Stimulated activated CD8-positive, alpha-beta memory T cell treated with anti-CD3 and anti-CD28 coated beads, Interleukin-7, amount 100 ng/mL, for 48 hours (primary cell): ENCODE data around the gene SPTLC3.

Experiments used
- DNase-seq, 2 donors: peaks; one replicate each; pipeline ENCODE4 v3.0.0-alpha.2; 2020; ENCODE audit warnings: low read depth in 1 of 2; ENCODE audit errors: extremely low read depth in 1 of 2

The SPTLC3 gene

DNA sequence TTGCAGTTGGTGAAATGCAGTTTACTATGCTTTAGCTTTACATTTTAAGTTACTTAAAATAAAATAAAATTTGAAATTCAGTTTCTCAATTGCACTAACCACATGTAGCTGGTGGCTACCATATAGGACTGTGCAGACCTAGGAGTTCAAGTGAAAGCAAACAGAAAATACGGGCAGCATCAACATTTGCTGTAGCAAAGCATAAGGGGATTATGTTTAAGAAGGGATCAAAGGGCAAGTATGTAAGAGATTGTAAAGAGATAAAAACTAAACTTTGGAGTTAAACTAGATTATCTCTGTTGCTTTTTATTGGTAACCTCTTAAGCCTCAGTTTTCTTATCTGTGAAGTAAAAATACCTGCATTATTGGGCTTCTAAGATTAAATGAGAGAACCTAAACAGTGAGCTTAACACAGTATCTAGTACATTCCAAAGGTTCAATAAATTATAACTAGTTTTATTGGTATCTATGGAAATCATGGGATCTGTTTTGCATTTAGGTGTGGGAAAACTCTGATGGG is 81.2 kb downstream of the SPTLC3 start:
- DNase-seq = no peak

DNA sequence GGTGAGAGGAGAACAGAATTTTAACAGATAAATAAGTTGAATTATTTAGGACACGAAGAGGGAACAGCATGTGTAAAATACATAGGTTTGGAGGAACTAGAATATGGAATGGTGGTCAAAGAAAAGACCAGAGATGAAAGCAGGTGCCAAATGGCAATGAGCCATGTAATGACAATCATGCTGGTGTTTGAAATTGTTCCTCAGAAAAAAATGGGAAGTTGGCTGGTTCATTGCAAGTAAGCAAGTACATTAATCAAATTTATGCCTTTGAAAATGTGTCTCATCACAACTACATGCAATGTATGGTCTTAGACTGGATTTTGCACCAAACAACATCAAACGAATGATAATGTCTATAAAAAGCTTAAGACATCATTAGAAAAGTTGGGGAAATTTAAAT is 83.3 kb downstream of the SPTLC3 start:
- DNase-seq = no peak

DNA sequence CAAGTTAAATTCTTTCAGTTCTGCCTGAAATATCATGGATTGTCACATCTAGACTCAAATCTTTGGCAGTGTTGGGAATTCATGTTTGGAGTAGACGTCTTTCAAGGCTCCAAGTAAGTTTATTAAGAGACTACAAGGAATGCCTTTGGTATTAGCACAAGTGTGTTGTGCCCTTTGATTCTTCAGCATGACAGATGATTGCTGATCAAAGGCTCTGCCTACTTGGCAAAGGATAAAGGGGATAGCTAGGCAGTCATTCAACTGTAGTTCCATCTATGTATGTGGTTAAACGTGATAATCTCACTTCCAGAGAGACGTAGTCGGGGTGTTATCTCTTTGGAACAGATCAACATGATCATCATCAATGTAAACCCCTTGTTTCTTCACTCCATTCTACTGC is 86.2 kb downstream of the SPTLC3 start:
- DNase-seq = no peak

DNA sequence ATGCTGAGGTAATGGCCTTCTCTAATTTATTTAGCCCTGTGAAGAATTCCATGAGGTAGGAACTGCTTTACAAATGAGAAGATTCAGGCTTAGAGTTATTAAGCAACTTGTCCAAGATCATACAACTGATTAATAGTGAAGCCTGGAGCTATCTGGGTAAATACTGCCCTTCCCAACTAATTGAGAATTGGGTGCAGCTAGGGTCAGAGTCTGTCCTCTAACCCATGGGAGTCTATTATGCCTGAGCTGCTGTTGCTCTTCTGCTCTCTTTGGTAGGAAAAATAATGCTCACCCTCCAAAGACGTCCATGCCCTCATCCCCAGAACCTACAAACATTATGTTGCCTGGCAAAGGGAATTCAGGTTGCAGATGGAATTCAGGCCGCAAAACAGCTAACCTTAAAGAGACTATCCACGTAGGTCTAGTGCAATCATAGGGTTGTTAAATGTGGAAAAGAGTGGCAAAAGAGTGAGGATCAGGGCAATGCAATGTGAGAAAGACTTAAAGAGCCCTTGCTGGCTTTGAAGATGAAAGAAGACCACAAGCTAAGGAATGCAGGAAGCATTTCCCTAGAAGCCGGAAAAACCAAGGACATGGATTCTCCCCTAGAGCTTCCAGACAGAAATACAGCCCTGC is 90.1 kb downstream of the SPTLC3 start:
- no peak for DNase-seq

DNA sequence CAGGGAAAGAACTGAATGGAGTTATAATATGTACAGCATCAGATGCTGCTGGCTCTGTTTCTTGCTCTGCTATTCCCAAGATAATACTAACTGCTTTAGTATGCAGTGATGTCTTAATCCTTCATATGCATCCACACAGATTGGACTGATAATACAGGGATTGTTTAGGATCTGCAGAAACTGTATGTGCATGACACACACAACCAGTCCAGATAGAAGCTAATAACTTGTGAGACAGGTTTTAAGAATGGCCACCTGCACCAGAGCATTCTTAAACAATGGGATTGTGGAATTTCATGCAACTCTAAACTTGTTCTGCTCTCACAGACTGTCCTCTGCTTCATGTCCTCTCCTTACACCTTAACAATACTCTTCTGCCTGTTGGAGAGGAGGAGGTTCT is 90.9 kb downstream of the SPTLC3 start:
- no peak for DNase-seq

DNA sequence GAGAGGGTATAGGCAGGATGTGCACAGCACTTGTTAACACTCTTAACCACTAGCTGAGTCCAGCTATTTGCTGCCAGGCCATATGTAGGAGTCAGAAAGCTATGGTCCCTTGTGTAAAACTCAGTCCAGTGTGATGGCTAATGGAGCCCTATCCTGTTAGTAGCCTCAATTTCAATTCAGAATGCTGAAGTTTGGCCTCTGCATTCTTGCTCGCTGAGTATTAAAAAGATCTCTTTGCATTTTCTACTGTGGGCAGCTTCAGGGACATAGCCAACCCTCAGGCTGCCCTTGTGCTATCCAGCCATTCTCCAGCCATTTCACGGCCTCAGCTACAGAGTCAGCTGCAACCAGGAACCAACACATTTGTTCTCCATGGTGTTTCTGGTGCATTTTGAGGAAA is 92.5 kb downstream of the SPTLC3 start:
- no peak for DNase-seq

DNA sequence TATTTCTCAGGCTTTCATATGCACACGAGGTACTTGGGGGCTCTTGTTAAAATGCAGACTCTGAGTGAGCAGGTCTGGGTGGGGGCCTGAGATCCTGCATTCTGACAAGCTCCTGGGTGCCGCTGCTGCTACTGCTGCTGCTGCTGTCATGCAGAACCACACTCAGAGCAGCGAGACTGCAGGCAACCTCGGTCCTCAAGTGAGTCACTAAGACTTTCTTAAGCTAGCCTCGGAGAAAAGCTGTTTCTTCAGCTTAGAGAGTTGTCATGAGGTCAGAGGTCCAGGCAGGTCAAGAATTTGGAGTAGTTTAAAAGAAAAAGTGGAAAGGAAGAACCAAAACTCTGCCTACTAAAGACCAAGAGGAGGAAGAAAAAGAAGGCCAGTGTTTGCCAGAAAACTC is 92.9 kb downstream of the SPTLC3 start:
- DNase-seq = no peak

DNA sequence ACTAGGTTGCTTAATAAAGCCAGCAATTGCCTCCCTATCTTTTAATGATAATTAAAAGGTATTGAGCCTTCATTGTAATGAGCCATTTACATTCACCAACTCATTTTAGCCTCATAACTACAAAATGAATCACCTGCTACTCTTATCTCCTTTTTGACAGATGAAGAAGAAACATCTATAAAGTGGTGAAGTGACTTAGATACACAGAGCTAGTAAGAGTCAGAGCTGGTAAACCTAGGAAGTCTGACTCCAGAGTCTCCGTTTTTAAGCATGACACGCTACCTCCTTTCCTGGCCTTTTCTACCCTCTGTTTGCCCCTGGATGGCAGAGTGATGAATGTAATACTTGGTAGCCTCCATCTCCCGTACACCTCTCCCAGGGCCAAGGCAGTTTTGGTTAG is 93.5 kb downstream of the SPTLC3 start:
- DNase-seq = no peak

DNA sequence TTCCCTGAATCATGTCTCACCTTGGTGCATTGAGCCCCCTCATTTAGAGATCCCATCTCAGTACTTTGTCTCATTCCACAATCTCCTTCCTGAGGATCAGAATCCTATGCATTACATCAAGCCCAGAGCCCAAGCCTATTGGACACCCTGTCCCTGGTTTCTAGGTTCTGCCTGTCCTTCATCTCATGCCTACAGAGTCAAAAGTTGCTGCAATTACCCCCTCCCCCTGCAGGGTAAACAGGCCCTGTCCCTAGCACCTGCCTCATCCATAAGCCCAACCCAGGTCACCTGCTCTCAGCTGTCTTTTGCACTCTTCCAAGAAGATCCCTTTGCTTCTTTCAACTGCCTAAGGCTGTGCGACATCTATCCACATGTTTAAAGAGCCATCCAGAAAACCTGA is 93.9 kb downstream of the SPTLC3 start:
- no peak for DNase-seq

DNA sequence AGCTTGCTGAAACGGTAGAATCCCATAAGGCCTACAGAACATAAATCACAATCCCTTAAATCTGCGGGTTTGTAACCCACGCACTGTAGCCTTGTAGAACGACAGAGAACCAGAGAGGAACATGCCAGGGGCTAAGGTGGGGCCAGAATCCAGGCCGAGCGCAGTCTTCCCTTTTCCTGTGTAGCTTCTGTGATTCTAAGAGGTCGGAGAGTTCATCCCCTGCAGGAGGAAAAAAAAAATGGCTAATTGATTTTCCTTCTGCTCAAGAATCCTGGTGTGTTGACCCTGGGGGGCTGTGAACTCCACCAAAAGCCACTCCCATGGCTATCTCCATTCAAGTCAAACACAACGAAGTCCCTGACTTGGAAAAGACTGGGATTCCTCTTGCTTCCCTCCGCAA is 96.3 kb downstream of the SPTLC3 start:
- DNase-seq = no peak

DNA sequence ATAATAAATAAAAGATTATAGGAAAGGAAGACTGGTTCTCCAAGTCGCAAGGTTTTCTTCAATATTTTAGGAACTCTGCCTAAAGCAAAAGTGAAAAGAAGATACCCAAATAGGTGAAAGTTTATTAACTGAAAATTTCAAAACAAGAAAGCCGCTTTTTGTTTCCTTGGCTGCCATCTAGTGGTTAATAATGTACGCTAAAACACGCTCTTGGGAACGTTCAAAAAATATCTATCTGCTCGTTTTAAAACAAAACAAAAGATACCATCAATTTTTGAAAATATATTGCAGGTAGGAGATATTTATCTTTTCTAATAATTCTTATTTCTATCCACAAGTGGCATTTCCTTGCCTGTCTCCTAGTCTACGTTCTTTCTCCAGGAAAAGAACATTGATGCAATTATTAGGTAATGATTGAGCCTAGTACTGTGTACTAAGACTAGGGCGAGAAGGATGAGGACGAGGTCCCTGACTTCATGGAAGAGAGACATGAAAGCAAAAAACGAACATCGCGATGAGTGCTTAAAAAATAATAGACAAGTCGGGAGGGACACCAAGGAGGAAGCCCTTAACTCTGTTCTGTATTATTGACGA is 97.2 kb downstream of the SPTLC3 start:
- no peak for DNase-seq

DNA sequence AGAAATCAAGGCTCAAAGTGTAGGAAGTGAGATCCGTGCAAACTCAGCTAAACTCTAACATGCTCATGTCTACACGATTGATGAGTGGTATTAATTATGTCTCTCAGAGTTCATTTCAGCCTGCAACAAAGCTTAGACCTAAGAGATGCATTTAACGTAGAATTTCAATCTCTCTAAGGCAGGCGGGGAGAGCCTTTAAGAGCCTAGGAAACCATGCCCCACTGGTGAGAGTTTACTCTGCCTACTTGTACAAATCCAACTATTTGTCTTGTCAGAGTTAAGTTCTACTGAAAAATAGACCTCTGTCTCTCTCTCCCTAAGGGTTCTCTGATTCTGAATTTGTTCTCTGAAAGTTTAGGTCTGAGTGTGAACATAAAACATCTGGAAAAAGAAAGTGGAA is 100.9 kb downstream of the SPTLC3 start:
- no peak for DNase-seq

DNA sequence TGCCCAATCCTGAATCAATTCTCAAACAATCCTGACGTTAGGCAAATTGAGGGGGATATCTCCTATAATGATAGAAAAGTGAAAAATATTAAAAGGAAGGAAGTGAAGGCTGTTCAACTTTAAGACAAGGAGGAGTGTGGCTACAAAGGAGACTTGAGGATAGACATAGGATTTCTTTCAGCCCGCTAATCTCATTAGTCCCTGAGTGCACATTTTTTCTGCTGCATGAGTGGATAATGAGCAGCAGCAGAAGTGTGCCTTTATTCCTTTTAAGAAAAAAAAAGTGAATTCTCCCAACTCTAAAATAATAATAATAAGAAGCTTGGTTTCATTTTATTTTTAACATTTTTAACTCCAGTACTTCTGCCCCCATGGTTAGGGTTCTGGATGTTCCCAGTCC is 102.0 kb downstream of the SPTLC3 start:
- no peak for DNase-seq

DNA sequence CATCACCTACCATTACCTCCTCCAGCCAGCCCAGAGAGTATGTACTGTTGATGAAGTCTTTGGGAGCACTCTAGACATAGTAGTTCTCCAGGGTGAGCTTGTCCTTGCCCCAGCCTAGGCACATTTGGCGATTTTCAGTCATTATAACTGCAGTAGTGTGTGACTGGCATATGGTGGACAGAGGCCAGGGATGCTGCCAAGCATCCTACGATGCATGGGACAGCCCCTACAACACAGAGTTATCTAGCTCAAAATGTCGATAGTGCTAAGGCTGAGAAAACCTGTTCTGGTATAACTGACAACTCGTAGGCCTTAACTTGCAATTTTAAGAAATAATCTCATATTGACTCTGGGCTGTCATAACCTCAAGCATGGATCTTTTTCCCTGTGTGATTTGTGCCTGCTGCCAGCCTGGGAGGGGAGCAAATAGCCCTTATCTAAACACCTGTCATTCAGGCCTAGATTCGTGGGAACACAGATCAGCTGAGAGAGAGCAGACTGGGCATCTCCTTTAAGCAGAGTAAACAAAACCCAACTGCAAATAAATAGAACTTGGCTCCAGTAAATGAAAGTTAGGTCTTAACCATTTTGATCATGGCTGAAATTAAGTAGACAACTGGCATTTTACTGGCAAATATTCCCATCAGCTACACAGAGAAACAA is 102.6 kb downstream of the SPTLC3 start:
- no peak for DNase-seq

DNA sequence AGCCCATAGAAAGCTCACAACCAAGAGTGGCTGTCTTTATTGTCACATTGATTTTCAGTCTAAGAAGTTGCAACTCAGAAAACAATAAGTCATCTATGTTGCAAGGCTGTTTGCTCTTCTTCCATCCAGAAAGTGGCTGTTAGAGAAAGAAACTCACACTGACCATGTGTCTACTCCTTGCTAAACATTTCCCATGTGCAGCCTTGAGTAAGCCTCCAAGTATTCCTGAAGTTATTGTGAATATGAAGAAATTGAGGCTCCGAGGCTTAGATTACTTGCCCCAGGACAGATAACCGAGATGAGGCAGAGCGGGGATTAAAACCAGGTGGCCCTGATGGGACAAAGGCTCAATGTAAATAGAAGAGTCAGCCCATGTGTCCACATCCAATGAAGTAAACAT is 105.0 kb downstream of the SPTLC3 start:
- no peak for DNase-seq

DNA sequence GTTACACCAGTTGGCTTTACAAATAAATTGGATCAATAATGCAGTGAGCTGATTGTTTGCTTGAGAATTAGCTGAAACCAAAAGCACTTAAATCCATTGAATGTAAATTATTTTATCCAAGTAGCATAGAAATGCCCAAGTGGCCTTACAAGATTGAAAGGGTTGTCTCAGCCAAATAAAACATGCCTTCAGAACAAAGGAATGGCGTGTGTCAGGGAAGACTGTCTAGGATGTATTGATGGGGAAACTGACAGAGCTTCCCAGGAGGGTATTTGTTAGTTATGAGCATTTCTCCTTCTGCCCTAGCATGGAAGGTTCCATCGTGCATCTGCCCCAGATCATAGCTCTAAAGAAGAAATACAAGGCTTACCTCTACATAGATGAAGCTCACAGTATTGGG is 108.4 kb downstream of the SPTLC3 start:
- no peak for DNase-seq

DNA sequence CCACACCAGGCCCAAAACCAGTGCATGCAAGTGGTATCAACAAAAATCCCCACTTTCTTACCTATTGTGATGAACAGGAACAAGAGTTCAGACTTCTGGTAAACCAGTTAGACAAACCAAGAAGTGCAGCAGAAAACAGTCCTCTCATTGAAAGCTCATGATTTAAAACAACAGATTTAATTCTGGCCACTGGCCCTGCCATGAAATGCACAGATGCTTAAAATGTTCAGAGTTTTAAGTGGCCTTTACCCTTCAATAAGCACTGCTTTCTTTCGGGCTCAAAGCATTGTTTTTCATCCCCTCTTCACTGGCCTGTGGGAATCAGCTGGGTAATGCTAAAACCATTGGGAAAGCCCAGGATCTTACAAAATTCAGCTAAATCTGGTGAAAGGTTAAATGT is 109.9 kb downstream of the SPTLC3 start:
- no peak for DNase-seq

DNA sequence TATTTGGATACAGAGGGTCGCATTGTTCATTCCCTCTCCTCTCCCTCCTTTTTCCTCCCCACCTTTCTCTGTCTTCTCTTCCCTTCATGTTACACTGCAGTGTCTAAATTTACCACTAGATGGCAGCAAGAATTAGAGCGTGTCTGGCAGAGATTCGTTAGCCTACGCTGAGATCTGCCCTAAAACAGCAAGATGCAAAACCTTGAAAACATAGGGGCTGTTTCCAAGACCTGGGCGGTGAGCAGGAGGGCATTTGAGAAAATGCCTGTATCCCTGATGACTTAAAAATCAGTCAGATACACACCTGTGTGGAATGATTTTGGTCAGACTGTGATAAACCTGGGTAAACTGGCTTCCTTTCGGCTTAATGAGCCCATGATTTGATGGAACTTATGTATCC is 110.8 kb downstream of the SPTLC3 start:
- no peak for DNase-seq

DNA sequence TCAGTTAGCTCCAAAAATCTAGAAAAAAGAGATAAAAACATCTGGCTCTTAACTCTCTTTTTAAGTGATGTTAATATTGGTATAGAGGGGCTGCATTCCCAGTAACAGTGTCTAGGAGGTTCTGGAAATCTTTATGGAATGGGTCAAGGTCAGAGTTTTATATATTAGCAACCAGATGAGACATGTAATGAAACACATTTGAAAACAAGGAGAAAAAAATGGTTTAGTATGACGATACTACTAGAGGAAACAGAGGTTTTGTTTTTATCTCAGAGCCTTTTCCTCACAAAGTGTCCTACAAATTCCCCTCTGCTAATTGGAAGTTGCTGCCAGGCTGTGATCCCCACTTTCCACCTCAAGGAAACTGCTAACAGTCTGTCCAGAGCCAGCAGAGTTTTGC is 111.7 kb downstream of the SPTLC3 start:
- DNase-seq = no peak

DNA sequence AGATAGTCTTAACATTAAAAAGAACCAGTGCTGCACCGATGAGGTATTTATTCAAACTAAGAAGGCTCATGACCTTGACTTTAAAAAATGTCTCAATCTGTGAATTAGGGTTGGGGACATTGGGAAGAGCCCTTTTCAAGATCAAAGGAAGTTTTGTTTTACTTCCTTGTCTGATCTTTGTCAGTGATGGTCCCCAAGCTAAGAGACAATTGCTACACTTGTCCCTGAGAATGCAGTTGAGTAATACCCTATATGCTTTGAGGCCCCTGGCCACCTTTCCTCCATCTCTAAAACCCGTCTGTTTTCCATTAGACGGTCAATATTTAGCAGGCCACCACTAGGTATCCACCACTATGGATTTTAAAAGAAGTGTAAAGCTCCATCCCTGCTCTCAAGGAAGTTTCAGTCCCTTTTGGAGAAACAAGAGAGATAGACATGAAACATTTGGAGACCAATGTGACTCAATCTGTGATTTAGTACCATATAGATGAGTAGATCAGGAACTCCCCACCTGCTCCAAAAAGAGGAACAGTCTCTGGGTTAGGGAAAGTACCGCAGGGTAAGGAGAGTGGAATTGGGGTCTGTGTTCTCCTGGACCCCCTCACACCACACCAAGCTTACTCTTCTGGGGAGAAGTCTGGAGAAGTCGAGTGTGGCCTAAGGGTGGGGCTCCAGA is 113.2 kb downstream of the SPTLC3 start:
- no peak for DNase-seq

DNA sequence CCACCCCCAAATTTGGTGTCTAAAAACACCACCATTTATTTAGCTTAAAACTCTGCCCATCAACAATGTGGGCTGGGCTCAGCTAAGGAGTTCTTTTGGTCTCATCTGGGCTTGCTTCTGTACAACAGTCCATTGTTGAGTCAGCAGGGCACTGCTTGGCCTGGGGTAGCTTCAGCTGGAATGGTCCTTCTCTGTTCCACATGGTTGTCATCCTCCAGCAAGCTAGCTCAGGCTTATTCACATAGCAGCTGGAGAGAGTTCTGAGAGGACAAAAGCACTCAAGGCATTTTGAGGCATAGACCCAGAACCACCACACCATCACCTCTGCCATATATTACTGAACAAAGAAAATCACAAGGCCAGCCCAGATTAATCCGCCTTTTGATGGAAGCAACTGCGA is 116.7 kb downstream of the SPTLC3 start:
- no peak for DNase-seq

DNA sequence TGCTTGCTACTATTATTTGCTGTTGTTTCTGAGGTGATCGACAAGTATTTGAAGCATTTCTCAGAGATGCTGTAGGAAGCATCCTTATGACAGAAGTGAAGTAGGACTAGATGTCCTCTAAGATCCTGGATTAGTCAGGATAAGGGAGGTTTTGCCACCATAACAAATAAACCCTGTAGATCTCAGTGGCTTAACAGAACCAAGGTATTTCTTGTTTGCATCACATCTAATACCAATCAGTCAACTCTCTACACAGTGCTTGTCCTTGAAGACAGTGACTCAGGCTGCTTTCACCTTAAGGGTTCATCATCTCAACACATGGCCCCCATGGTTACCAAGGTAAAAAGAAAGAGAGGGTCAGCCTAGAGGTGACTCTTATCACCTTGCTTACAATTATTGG is 119.4 kb downstream of the SPTLC3 start:
- DNase-seq = no peak
